ENCODE results near the gene TMEM132A. TPM values are rescaled to one million over a fixed set of nuclear protein-coding genes. Genes with fewer than 3 reads are reported as not detected.

Gene TMEM132A
- total and polyA plus RNA-seq, 9 of the 15 experiments (the other 6 are each of a cell fraction or from before 2014, with no cell fraction given): 0.04 to 1.1 (median 0.18) TPM; not detected in 4

- Histone ChIP-seq H2AFZ (ENCODE audit: low read depth, low read length) (no peak overlapping the region), H3K9ac (ENCODE audit: insufficient read depth in 1 of 2, low read depth in 2 of 2, low read length in 2 of 2) (no peak overlapping the region), H3K36me3 (ENCODE audit: control insufficient read depth, insufficient read depth, low read length) (no peaks in the 10 kb centered on the region), H3K4me1 (replicated peaks in 1 of 2; ENCODE audit: control insufficient read depth in 2 of 2, insufficient read depth in 2 of 2, low read length in 2 of 2) (peaks cover 0 to 4% of the 10 kb centered on the region in 2 experiments; a peak in 1 of 5 replicates), H3K4me2 (ENCODE audit: insufficient read depth, low read length) (no peak overlapping the region), H3K79me2 (ENCODE audit: control insufficient read depth, insufficient read depth, low read length) (no peaks in the 10 kb centered on the region), H4K20me1 (replicated peaks; ENCODE audit: control insufficient read depth, insufficient read depth, low read length) (no peaks in the 10 kb centered on the region), H3K4me3 (no peak overlapping the region), H3K9me3 (replicated peaks; ENCODE audit: control insufficient read depth, insufficient read depth, low read depth, low read length) (no peaks in the 10 kb centered on the region), H3K27me3 (ENCODE audit: control insufficient read depth in 2 of 2, insufficient read depth in 2 of 2, low read length in 2 of 2) (peaks cover 24 to 57% of the 10 kb centered on the region in 2 experiments), H3K9me1 (ENCODE audit: control insufficient read depth, insufficient read depth, low read length) (no peaks in the 10 kb centered on the region), H3K27ac (ENCODE audit: extremely low read depth, low read depth, low read length) (no peak overlapping the region)
- POLR2A ChIA-PET: interaction anchor here (0.5 to 1.5 kb wide), 3 partner anchors 12 to 166 kb away, joined by 3 read pairs; no protein-coding TSS in a partner anchor
- ATAC-seq (peak; percentile 97), FAIRE-seq (peak; percentile 71), DNase-seq (ENCODE audit: extremely low read depth in 1 of 4, low spot score in 3 of 4) (peak; percentile 64 to 70 (median 70))
- CTCF ChIA-PET (ENCODE audit: low intra/inter-chr PET ratio): interaction anchor here (0.6 to 2.0 kb wide), 5 partner anchors 25 to 217 kb away, joined by 3 to 14 read pairs (median 4); no protein-coding TSS in a partner anchor
- no TSS peak for BruUV-seq (replicated peaks)
- intact Hi-C loops (cut with micrococcal nuclease) (loop anchor here (1.0 kb wide), 2 partner anchors 159 to 203 kb away; no protein-coding TSS in a partner anchor), in situ Hi-C loops (cut with MboI) (no loop called here)
- WGBS (ENCODE audit: insufficient coverage, low coverage, missing lambda C conversion rate): under 1% methylated on average over 9 of the region's 9 CpGs
- TF ChIP-seq ATF3 (IDR thresholded peaks at IDR 0.05): no peak
- no peak for TF ChIP-seq ATF3 (CRISPR knock-in tag; conservative IDR thresholded peaks at IDR 0.05)
- TF ChIP-seq KDM1A (IDR thresholded peaks at IDR 0.05): no peak
- TF ChIP-seq GTF2F1 (IDR thresholded peaks at IDR 0.05; ENCODE audit: low read depth, low read length): no peak
- no peak for TF ChIP-seq CGGBP1 (CRISPR knock-in tag; IDR thresholded peaks at IDR 0.05)
- TF ChIP-seq SLC30A9 (CRISPR knock-in tag; IDR thresholded peaks at IDR 0.05): no peak
- TF ChIP-seq CTCF (IDR thresholded peaks at IDR 0.05 in 2 of 3, conservative IDR thresholded peaks at IDR 0.05 in 1 of 3; ENCODE audit: insufficient read depth in 2 of 3, low read depth in 1 of 3, low read length in 3 of 3): peak; percentile 79 to 91 (median 88)
- TF ChIP-seq ZNF146 (CRISPR knock-in tag; IDR thresholded peaks at IDR 0.05; ENCODE audit: unreplicated experiment): no peak
- TF ChIP-seq CSDE1 (IDR thresholded peaks at IDR 0.05): no peak
- TF ChIP-seq HINFP (tag; conservative IDR thresholded peaks at IDR 0.05; ENCODE audit: low read depth): no peak
- no peak for TF ChIP-seq SMARCC2 (IDR thresholded peaks at IDR 0.05; ENCODE audit: low read depth)
- no peak for TF ChIP-seq RBFOX2 (IDR thresholded peaks at IDR 0.05; ENCODE audit: low read depth, low read length)
- TF ChIP-seq ESRRA (IDR thresholded peaks at IDR 0.05; ENCODE audit: borderline replicate concordance, low read depth): no peak
- no peak for TF ChIP-seq RBM25 (IDR thresholded peaks at IDR 0.05; ENCODE audit: low read depth, low read length, severe bottlenecking)
- no peak for TF ChIP-seq ELF4 (CRISPR knock-in tag; IDR thresholded peaks at IDR 0.05)
- no peak for TF ChIP-seq RNF2 (IDR thresholded peaks at IDR 0.05)
- peak; percentile 73 to 83 for TF ChIP-seq RAD21 (CRISPR knock-in tag; conservative IDR thresholded peaks at IDR 0.05 in 1 of 2, IDR thresholded peaks at IDR 0.05 in 1 of 2)
- TF ChIP-seq MAFG (tag; conservative IDR thresholded peaks at IDR 0.05): no peak
- TF ChIP-seq CHD2 (IDR thresholded peaks at IDR 0.05; ENCODE audit: low read depth, low read length): no peak
Observed at GRCh38 chr11:60970369-60970774, 46.1 kb downstream of the TMEM132A start.
